ENCODE data around the gene LRCH3.
"Not testable (repeated sequence)": the region's sequence is repeated elsewhere in the genome, so short reads cannot be mapped to it uniquely, and the experiment has no call there.

DNA sequence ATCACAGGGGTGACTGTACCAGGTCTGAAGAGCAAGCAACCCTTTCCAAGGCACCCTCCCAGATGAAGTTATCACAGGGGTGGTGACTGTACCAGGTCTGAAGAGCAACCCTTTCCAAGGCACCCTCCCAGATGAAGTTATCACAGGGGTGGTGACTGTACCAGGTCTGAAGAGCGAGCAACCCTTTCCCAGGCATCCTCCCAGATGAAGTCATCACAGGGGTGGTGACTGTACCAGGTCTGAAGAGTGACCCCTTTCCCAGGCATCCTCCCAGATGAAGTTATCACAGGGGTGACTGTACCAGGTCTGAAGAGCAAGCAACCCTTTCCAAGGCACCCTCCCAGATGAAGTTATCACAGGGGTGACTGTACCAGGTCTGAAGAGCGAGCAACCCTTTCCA, 117.5 kb downstream of the LRCH3 start:
- TF ChIP-seq MYC (IDR thresholded peaks at IDR 0.05; ENCODE audit: low read depth, low read length) = not testable (repeated sequence)
- TF ChIP-seq, protein P1, sequence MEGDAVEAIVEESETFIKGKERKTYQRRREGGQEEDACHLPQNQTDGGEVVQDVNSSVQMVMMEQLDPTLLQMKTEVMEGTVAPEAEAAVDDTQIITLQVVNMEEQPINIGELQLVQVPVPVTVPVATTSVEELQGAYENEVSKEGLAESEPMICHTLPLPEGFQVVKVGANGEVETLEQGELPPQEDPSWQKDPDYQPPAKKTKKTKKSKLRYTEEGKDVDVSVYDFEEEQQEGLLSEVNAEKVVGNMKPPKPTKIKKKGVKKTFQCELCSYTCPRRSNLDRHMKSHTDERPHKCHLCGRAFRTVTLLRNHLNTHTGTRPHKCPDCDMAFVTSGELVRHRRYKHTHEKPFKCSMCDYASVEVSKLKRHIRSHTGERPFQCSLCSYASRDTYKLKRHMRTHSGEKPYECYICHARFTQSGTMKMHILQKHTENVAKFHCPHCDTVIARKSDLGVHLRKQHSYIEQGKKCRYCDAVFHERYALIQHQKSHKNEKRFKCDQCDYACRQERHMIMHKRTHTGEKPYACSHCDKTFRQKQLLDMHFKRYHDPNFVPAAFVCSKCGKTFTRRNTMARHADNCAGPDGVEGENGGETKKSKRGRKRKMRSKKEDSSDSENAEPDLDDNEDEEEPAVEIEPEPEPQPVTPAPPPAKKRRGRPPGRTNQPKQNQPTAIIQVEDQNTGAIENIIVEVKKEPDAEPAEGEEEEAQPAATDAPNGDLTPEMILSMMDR (IDR thresholded peaks at IDR 0.05; ENCODE audit: low read depth, low read length) = not testable (repeated sequence)
